ENCODE data around the gene THAP11. TPM values are rescaled to one million over a fixed set of nuclear protein-coding genes. Genes with fewer than 3 reads are reported as not detected.

THAP11 gene
- total RNA-seq, 1 experiment from 2014 or later: 39.1 TPM

DNA sequence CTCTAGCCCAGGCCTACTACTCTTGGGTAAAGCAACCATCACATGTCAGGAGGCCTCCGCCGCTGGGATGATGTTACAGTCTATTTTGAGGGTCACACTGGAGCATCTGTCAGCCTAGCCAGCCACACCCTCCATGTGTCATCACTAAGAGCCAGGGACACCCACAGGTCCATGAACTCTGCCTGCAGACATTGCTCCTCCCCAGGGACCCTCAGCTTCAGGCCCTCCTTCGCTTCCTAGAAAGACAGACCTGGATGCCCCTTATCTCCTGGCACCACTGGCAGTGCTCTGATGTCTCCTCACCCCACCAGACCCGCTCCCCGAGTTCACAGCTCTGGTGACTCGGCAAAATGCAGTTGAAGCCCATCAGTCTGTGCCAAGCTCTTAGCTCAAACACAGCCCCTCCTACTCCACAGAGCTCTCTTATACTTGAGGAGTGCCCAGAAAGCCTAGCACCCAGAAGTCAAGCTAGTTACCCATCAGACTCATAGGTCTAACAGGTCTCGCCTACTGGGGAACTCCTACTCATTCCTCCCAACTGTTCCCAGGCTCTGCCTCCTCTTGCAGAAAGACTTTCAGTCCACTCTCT is 41.7 kb upstream of the THAP11 start:
- no peaks in the 10 kb centered on the region for H3F3A ChIP-seq (ENCODE audit: low read length, unreplicated experiment)
- H3K9me3 ChIP-seq (ENCODE audit: low read length): no peaks in the 10 kb centered on the region
- H3K27me3 ChIP-seq (ENCODE audit: low read length): no peaks in the 10 kb centered on the region
- no peak overlapping the region for H3K9ac ChIP-seq (ENCODE audit: low read length)
- TF ChIP-seq EZH2phosphoT487 (IDR thresholded peaks at IDR 0.05; ENCODE audit: borderline replicate concordance, low read length): no peak
- TF ChIP-seq EZH2 (IDR thresholded peaks at IDR 0.05; ENCODE audit: low read length, unreplicated experiment): no peak
- ChIA-PET CTCF (no interaction called here), POLR2A (ENCODE audit: unreplicated experiment) (no interaction called here)
- peaks cover 9% of the 10 kb centered on the region for H3K4me1 ChIP-seq (ENCODE audit: insufficient read depth, low read length)
- BruUV-seq (replicated peaks): no TSS peak
- no peak overlapping the region for H2AFZ ChIP-seq (ENCODE audit: low read length)
- no peak overlapping the region for H3K27ac ChIP-seq (ENCODE audit: low read length)
- no peaks in the 10 kb centered on the region for H3K36me3 ChIP-seq (ENCODE audit: low read depth, low read length)
- H4K20me1 ChIP-seq (ENCODE audit: low read length): no peaks in the 10 kb centered on the region
- DNase-seq: no peak
- no peak for ATAC-seq
- no peaks in the 10 kb centered on the region for H3K9me2 ChIP-seq (replicated peaks; ENCODE audit: low read length)
- intact Hi-C loops (cut with micrococcal nuclease): no loop called here
- no peak overlapping the region for H3K4me2 ChIP-seq (ENCODE audit: low read length)
- H3K4me3 ChIP-seq (ENCODE audit: low read length): no peak overlapping the region
- peaks cover 65% of the 10 kb centered on the region for H3K79me2 ChIP-seq (ENCODE audit: low read length)

DNA sequence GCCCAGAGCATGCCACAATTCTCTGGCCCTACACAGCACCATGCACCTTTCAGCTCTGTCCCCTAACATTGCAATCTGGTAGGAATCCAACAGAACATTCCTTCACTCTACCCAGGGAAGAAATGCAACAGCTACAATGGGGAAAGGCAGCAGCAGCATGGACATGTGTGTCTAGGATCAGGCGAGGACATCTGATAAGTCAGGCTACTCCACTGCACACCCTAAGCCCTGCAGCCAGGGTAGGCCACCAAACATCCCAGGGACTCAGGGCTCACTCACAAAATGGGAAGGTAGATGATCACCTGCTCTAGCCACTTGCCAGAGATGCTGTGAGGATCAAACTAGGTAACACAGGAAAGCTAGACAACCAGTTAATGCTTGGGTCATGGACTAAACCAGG is 40.9 kb upstream of the THAP11 start:
- H3K36me3 ChIP-seq (ENCODE audit: low read depth, low read length): no peaks in the 10 kb centered on the region
- no peaks in the 10 kb centered on the region for H3K27me3 ChIP-seq (ENCODE audit: low read length)
- no peak overlapping the region for H3K4me2 ChIP-seq (ENCODE audit: low read length)
- no peaks in the 10 kb centered on the region for H3K9me2 ChIP-seq (replicated peaks; ENCODE audit: low read length)
- intact Hi-C loops (cut with micrococcal nuclease): no loop called here
- no peak overlapping the region for H3K4me3 ChIP-seq (ENCODE audit: low read length)
- H2AFZ ChIP-seq (ENCODE audit: low read length): no peak overlapping the region
- BruUV-seq (replicated peaks): no TSS peak
- CTCF ChIA-PET: no interaction called here
- peaks cover 10% of the 10 kb centered on the region for H3K4me1 ChIP-seq (ENCODE audit: insufficient read depth, low read length)
- POLR2A ChIA-PET (ENCODE audit: unreplicated experiment): no interaction called here
- no peak for DNase-seq
- no peak overlapping the region for H3K9ac ChIP-seq (ENCODE audit: low read length)
- TF ChIP-seq EZH2 (IDR thresholded peaks at IDR 0.05; ENCODE audit: low read length, unreplicated experiment) (no peak), EZH2phosphoT487 (IDR thresholded peaks at IDR 0.05; ENCODE audit: borderline replicate concordance, low read length) (no peak)
- TF ChIP-seq, protein P1, sequence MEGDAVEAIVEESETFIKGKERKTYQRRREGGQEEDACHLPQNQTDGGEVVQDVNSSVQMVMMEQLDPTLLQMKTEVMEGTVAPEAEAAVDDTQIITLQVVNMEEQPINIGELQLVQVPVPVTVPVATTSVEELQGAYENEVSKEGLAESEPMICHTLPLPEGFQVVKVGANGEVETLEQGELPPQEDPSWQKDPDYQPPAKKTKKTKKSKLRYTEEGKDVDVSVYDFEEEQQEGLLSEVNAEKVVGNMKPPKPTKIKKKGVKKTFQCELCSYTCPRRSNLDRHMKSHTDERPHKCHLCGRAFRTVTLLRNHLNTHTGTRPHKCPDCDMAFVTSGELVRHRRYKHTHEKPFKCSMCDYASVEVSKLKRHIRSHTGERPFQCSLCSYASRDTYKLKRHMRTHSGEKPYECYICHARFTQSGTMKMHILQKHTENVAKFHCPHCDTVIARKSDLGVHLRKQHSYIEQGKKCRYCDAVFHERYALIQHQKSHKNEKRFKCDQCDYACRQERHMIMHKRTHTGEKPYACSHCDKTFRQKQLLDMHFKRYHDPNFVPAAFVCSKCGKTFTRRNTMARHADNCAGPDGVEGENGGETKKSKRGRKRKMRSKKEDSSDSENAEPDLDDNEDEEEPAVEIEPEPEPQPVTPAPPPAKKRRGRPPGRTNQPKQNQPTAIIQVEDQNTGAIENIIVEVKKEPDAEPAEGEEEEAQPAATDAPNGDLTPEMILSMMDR (conservative IDR thresholded peaks at IDR 0.05; ENCODE audit: low read depth, low read length): no peak
- no peaks in the 10 kb centered on the region for H3K9me3 ChIP-seq (ENCODE audit: low read length)
- ATAC-seq: no peak
- H3K79me2 ChIP-seq (ENCODE audit: low read length): peaks cover 73% of the 10 kb centered on the region
- no peak overlapping the region for H3K27ac ChIP-seq (ENCODE audit: low read length)
- no peaks in the 10 kb centered on the region for H4K20me1 ChIP-seq (ENCODE audit: low read length)
- H3F3A ChIP-seq (ENCODE audit: low read length, unreplicated experiment): no peaks in the 10 kb centered on the region

DNA sequence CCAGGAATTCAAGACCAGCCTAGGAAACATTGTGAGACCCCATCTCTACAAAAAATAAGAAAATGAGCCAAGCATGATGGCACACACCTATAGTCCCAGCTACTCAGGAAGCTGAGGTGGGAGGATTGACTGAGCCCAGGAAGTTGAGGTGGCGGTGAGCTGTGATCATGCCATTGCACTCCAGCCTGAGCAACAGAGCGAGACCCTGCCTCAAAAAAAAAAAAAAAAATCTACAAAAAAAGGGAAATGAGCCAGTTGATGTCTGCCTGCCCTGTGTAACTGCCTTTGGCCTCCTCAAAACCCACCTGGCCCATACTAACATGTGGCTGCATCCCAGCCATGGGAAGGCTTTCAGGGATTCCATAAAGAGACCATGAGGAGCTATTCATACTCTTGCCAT is 40.2 kb upstream of the THAP11 start:
- H3F3A ChIP-seq (ENCODE audit: low read length, unreplicated experiment): no peaks in the 10 kb centered on the region
- H3K9me3 ChIP-seq (ENCODE audit: low read length): no peaks in the 10 kb centered on the region
- H3K27ac ChIP-seq (ENCODE audit: low read length): no peak overlapping the region
- H3K4me1 ChIP-seq (ENCODE audit: insufficient read depth, low read length): peaks cover 10% of the 10 kb centered on the region
- no peak overlapping the region for H3K9ac ChIP-seq (ENCODE audit: low read length)
- H2AFZ ChIP-seq (ENCODE audit: low read length): no peak overlapping the region
- BruUV-seq (replicated peaks): no TSS peak
- ATAC-seq (no peak), DNase-seq (no peak)
- ChIA-PET POLR2A (ENCODE audit: unreplicated experiment) (no interaction called here), CTCF (no interaction called here)
- no peaks in the 10 kb centered on the region for H4K20me1 ChIP-seq (ENCODE audit: low read length)
- H3K36me3 ChIP-seq (ENCODE audit: low read depth, low read length): no peaks in the 10 kb centered on the region
- no peak overlapping the region for H3K4me3 ChIP-seq (ENCODE audit: low read length)
- no peaks in the 10 kb centered on the region for H3K9me2 ChIP-seq (replicated peaks; ENCODE audit: low read length)
- H3K79me2 ChIP-seq (ENCODE audit: low read length): peaks cover 70% of the 10 kb centered on the region
- H3K4me2 ChIP-seq (ENCODE audit: low read length): no peak overlapping the region
- intact Hi-C loops (cut with micrococcal nuclease): no loop called here
- TF ChIP-seq EZH2phosphoT487 (IDR thresholded peaks at IDR 0.05; ENCODE audit: borderline replicate concordance, low read length): no peak
- no peak for TF ChIP-seq EZH2 (IDR thresholded peaks at IDR 0.05; ENCODE audit: low read length, unreplicated experiment)
- TF ChIP-seq, protein P1 (conservative IDR thresholded peaks at IDR 0.05; ENCODE audit: low read depth, low read length): no peak
- H3K27me3 ChIP-seq (ENCODE audit: low read length): no peaks in the 10 kb centered on the region

All from PC-3 (cell line).